HG02759 (cell line): ENCODE data around the gene KMT5B.

Experiments used
- ATAC-seq: cut with Tn5 transposase; IDR thresholded peaks from one replicate; pipeline ENCODE4 v1.9.1; 2021; ENCODE audit warnings: mild to moderate bottlenecking, moderate library complexity; ENCODE audit not compliant: unreplicated experiment

KMT5B gene

GRCh38 chr11:68121067-68121899, 91.8 kb downstream of the KMT5B start, which contains the start of gene CHKA:
CHKA (minus strand) TSS chr11:68121388; CDS start chr11:68121177, 211 bp downstream.
- peak; percentile 92 for ATAC-seq

- peak; percentile 22 for ATAC-seq
These were observed 92.6 kb downstream of the KMT5B start for GRCh38 chr11:68120273-68121066.

- no peak for ATAC-seq
These were observed 94.2 kb downstream of the KMT5B start for GRCh38 chr11:68118706-68119448.

- ATAC-seq: no peak
These were observed 95.1 kb downstream of the KMT5B start for GRCh38 chr11:68117853-68118470.

- no peak for ATAC-seq
These were observed 96.1 kb downstream of the KMT5B start for GRCh38 chr11:68116974-68117373.

- ATAC-seq: no peak
These were observed 97.0 kb downstream of the KMT5B start for GRCh38 chr11:68116126-68116525.

- ATAC-seq: no peak
These were observed 97.8 kb downstream of the KMT5B start for GRCh38 chr11:68115285-68115684.

GRCh38 chr11:68113986-68114385, 99.1 kb downstream of the KMT5B start:
- no peak for ATAC-seq

- ATAC-seq: no peak
These were observed 105.4 kb downstream of the KMT5B start for GRCh38 chr11:68107689-68108088.

- ATAC-seq: no peak
These were observed 106.7 kb downstream of the KMT5B start for GRCh38 chr11:68106165-68106940.
